Retinal pigment epithelial cell (primary cell): ENCODE data around the gene LPP.

Experiments
- DNase-seq: peaks from one replicate; pipeline ENCODE4 v3.0.0-alpha.2; 2010; ENCODE audit warnings: low read depth
- H3K4me3 ChIP-seq: 2 replicates; pipeline ENCODE4 v1.5.1; 2011; ENCODE audit warnings: mild to moderate bottlenecking, low read length, control low read depth, moderate library complexity
- CTCF ChIP-seq: conservative IDR thresholded peaks from 2 replicates; pipeline ENCODE4 v1.5.1; 2011; ENCODE audit warnings: low read depth, low read length, control low read depth, inconsistent platforms

The LPP gene

DNA sequence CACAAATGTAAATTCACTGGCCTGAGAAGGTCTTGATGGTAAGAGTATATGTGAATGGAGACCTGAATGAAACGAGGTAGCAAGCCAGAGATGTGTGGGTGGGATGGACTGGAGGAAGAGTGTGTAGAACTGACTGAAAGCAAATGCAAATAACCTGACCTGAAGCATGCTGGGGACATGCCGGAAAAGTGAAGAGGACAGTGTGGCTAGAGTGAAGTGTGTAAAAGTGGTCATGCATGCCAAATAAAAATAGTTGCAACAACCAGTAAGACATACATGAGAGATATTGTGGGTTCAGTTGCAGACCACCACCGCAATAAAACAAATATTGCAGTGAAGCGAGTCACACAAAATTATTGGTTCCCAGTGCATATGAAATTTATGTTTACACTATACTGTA, 82.3 kb downstream of the LPP start:
- no peak for DNase-seq
- H3K4me3 ChIP-seq, result no peak overlapping the region
- TF ChIP-seq CTCF, result no peak

- H3K4me3 ChIP-seq, result no peak overlapping the region
- TF ChIP-seq CTCF, result no peak
Observed at GRCh38 chr3:188239035-188239434, 85.1 kb downstream of the LPP start.

DNA sequence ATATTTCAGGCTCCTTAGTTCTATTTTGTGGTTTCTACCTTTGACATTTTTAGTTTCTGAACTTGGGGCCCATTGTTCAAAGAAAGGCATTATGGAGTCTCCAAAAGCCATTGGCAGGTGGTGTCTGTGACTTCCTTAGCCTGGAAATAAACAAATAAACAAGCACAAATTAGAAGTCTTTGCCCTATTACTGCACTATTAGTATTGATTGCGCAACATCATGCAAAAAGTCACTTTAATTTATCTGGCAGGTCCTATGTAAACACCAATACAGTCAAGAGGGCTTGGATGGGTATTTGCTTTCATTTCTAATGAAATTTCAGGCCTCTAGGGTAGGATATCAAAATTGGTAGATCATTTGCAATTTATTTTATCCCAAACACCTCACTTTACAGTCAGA, 85.6 kb downstream of the LPP start:
- no peak overlapping the region for H3K4me3 ChIP-seq
- DNase-seq, result no peak
- no peak for TF ChIP-seq CTCF

More at GRCh38 chr3:188239035-188239434, 85.1 kb downstream of the LPP start:
- DNase-seq, result no peak

DNA sequence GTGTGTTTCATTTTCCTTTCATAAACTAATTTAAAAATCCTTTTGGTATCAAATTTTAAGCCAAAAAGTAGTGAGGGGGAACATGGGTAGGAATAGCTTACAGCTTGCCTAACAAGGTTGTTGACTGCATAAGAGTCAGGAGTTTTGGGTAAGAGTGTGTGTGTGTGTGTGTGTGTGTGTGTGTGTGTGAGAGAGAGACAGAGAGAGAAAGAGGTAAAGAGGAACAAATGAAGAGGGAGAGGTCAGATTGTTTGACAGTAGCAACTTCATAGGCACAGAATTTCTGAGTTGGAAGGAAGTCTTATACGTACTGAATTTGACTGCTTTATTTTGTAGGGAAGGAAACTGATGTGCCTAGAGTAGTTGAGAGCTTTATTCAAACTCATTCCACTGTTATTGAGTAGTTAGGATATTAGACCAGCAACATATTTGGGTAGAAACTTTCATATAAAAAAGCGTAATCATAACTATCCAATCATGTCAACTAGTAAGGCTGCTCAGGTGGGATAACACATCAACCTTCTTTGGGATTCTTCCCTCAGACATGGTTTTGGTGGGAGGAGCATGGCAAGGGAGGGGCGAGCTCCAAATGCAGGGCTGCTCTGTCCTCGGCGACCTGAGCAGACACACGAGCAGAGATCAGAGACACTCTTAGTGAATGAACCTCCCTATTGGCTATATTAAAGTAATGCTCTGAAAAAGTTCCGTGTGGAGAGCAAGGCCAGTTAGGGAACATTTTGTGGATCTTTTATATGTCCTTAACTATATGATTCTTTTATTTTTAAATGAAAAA, 86.4 kb downstream of the LPP start:
- H3K4me3 ChIP-seq, result no peak overlapping the region
- DNase-seq, result no peak
- no peak for TF ChIP-seq CTCF

DNA sequence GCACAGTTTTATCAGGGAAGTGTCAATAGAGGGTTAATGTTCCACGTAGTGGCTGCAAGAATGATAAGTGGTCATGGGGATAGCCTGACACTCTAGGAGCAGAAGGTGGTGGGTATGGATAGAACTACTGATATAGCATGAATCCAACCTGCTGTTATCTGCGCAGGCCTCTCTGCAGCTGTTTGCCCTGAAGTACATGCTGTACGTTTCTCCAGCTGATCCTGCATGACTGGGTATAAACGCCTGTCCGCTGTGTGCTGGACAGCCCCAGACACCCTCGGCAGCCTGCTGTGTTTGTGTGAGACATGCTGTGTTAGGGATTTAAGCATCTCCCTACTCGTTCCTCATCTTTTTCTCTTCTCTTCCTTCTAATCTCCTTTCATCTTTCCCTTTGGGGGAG, 87.1 kb downstream of the LPP start:
- no peak for TF ChIP-seq CTCF
- no peak for DNase-seq

GRCh38 chr3:188241883-188242282, 87.9 kb downstream of the LPP start:
- no peak for DNase-seq
- no peak for TF ChIP-seq CTCF

More for the DNA sequence above, 87.1 kb downstream of the LPP start:
- no peak overlapping the region for H3K4me3 ChIP-seq

DNA sequence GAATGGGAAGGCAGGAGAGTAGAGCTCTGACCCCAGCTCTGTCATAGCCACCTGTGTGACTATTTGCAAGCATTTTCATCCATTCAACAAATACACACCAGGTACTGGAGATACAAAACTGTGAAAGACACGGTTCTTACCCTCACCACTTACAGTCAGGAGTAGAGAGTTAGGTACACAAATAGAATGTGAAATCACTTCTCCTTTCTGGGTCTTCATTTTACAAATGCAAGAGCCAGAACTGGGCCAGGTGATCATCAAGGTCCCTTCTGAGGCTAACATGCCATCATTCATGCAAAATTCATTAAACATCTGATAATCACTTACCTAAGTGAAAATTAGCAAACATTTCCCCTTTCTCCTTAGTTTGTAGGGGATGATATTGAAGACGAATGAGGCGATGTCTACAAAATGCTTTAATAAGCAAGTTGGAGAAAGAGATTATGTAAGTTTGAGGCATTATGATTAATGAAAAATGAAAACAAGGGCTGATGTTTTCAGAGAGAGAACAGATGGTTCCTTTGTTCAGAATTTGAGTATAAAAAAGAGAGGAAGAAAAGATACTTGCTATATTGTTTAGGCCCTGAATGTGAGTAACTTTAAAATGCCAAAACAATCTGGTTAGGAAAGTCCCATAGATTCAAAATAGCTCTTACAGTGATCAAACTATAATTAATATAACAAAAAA, 88.6 kb downstream of the LPP start:
- no peak overlapping the region for H3K4me3 ChIP-seq
- DNase-seq, result no peak
- TF ChIP-seq CTCF, result no peak

More at GRCh38 chr3:188241883-188242282, 87.9 kb downstream of the LPP start:
- H3K4me3 ChIP-seq, result no peak overlapping the region
